H1 (cell line): ENCODE measurements around the gene SPAG16. TPM values are rescaled to one million over a fixed set of nuclear protein-coding genes. Genes with fewer than 3 reads are reported as not detected.

Experiments used
- CTCF ChIA-PET: fragments of 300-600 bp; sonication (Branson Sonifier 250); formaldehyde crosslinking; loops from one replicate; lab custom pipeline; 2021; ENCODE audit not compliant: partially characterized antibody; lab: Charles Lee
- POLR2A ChIA-PET: fragments of 300-600 bp; sonication (Branson Sonifier 250); formaldehyde crosslinking; loops from one replicate; lab custom pipeline; 2021; ENCODE audit warnings: inconsistent platforms; ENCODE audit not compliant: partially characterized antibody; lab: Charles Lee
- DNase-seq, 2 experiments: peaks; one replicate each; pipeline versions ENCODE4 v3.0.0 to v3.0.0-alpha.2; 2010 to 2022; ENCODE audit warnings: low spot score in 2 of 2, low read depth in 1 of 2, mixed read lengths in 1 of 2
- FAIRE-seq: peaks from 2 replicates; lab custom pipeline; 2011; peaks lifted over from hg19 to GRCh38; lab: Jason Lieb, UNC
- H2AFZ ChIP-seq: 2 replicates; pipeline ENCODE4 v1.8.1; 2012; ENCODE audit warnings: low read length, inconsistent platforms
- H2AK5ac ChIP-seq: 2 replicates; pipeline ENCODE4 v1.6.1; 2013; ENCODE audit warnings: low read depth, low read length
- H2BK120ac ChIP-seq: replicated peaks from 2 replicates; pipeline ENCODE3; 2013; ENCODE audit warnings: low read depth, low read length, inconsistent platforms
- H2BK12ac ChIP-seq: 2 replicates; pipeline ENCODE4 v1.6.1; 2013; ENCODE audit warnings: low read depth, low read length
- H2BK15ac ChIP-seq: 2 replicates; pipeline ENCODE4 v1.6.1; 2013; ENCODE audit warnings: low read length
- H2BK20ac ChIP-seq: 2 replicates; pipeline ENCODE4 v1.6.1; 2013; ENCODE audit warnings: low read length
- H2BK5ac ChIP-seq: 2 replicates; pipeline ENCODE4 v1.6.1; 2013; ENCODE audit warnings: low read depth, low read length
- H3K14ac ChIP-seq: 2 replicates; pipeline ENCODE4 v1.6.1; 2013; ENCODE audit warnings: inconsistent platforms; ENCODE audit not compliant: insufficient read length
- H3K18ac ChIP-seq: 2 replicates; pipeline ENCODE4 v1.6.1; 2013; ENCODE audit warnings: low read length; ENCODE audit errors: extremely low read depth
- H3K23ac ChIP-seq: 2 replicates; pipeline ENCODE4 v1.6.1; 2013; ENCODE audit warnings: inconsistent platforms; ENCODE audit not compliant: insufficient read length
- H3K23me2 ChIP-seq: 2 replicates; pipeline ENCODE4 v1.6.1; 2013; ENCODE audit warnings: low read depth, low read length
- H3K27ac ChIP-seq: 2 replicates; pipeline ENCODE4 v1.6.1; 2011; ENCODE audit warnings: low read depth, low read length, inconsistent platforms
- H3K27me3 ChIP-seq, 4 experiments: replicated peaks in 1 of 4; 1 replicate in 1 of 4; 2 replicates in 3 of 4; pipeline versions ENCODE4 v1.6.1 to v1.8.1; 2011 to 2013; ENCODE audit warnings: low read length in 3 of 4, mild to moderate bottlenecking in 3 of 4, inconsistent platforms in 2 of 4, mixed read lengths in 2 of 4, moderate library complexity in 1 of 4; ENCODE audit not compliant: control insufficient read depth in 3 of 4, insufficient read depth in 3 of 4; ENCODE audit errors: extremely low read depth in 1 of 4
- H3K36me3 ChIP-seq, 4 experiments: 2 replicates each; pipeline versions ENCODE4 v1.6.1 to v1.8.1; 2011 to 2013; ENCODE audit warnings: mild to moderate bottlenecking in 4 of 4, low read length in 3 of 4, moderate library complexity in 2 of 4, control low read depth in 1 of 4, inconsistent platforms in 1 of 4; ENCODE audit not compliant: insufficient read depth in 4 of 4, control insufficient read depth in 2 of 4
- H3K4ac ChIP-seq: replicated peaks from 2 replicates; pipeline ENCODE3; 2013; ENCODE audit warnings: low read length, low read depth, mixed read lengths, inconsistent platforms; ENCODE audit not compliant: insufficient read length
- H3K4me1 ChIP-seq, 4 experiments: replicated peaks in 1 of 4; 1 replicate in 1 of 4; 2 replicates in 3 of 4; pipeline versions ENCODE4 v1.6.1 to v1.8.1; 2011 to 2013; ENCODE audit warnings: low read length in 3 of 4, inconsistent platforms in 2 of 4, mixed read lengths in 1 of 4; ENCODE audit not compliant: insufficient read depth in 4 of 4, control insufficient read depth in 3 of 4
- H3K4me2 ChIP-seq, 2 experiments: 2 replicates each; pipeline versions ENCODE4 v1.6.1 to v1.8.1; 2011 to 2013; ENCODE audit warnings: low read depth in 2 of 2, low read length in 2 of 2, control low read depth in 1 of 2, inconsistent platforms in 1 of 2, mild to moderate bottlenecking in 1 of 2; ENCODE audit not compliant: insufficient read depth in 1 of 2
- H3K4me3 ChIP-seq, 4 experiments: fragments of 200-600, 300-600 bp in 1 of 4; sonication (generic), shearing (Covaris generic), sonication (Bioruptor Twin) in 1 of 4; 2 replicates each; pipeline versions ENCODE4 v1.5.1 to v1.8.1; 2011 to 2016; ENCODE audit warnings: low read length in 4 of 4, low read depth in 3 of 4, control low read depth in 2 of 4, inconsistent platforms in 2 of 4, mild to moderate bottlenecking in 2 of 4, mixed read lengths in 1 of 4, moderate library complexity in 1 of 4; ENCODE audit not compliant: insufficient read depth in 2 of 4; ENCODE audit errors: extremely low read depth in 1 of 4
- H3K56ac ChIP-seq: replicated peaks from 2 replicates; pipeline ENCODE3; 2013; ENCODE audit warnings: low read depth, mild to moderate bottlenecking, mixed read lengths, low read length, inconsistent platforms; ENCODE audit not compliant: insufficient read length
- H3K79me1 ChIP-seq: 2 replicates; pipeline ENCODE4 v1.6.1; 2013; ENCODE audit warnings: low read depth, low read length, control low read depth
- H3K79me2 ChIP-seq, 2 experiments: 2 replicates each; pipeline versions ENCODE4 v1.6.1 to v1.8.1; 2012 to 2013; ENCODE audit warnings: low read length in 2 of 2, mild to moderate bottlenecking in 2 of 2, inconsistent platforms in 1 of 2; ENCODE audit not compliant: insufficient read depth in 2 of 2, control insufficient read depth in 1 of 2
- H3K9ac ChIP-seq, 4 experiments: replicated peaks in 1 of 4; 1 replicate in 1 of 4; 2 replicates in 3 of 4; pipeline versions ENCODE4 v1.6.1 to v1.8.1; 2011 to 2013; ENCODE audit warnings: low read depth in 3 of 4, low read length in 3 of 4, control low read depth in 2 of 4, mild to moderate bottlenecking in 2 of 4, moderate library complexity in 2 of 4, inconsistent platforms in 1 of 4; ENCODE audit errors: extremely low read depth in 1 of 4
- H3K9me3 ChIP-seq, 2 experiments: 2 replicates each; pipeline versions ENCODE4 v1.6.1 to v1.8.1; 2012 to 2013; ENCODE audit warnings: mild to moderate bottlenecking in 2 of 2, moderate library complexity in 2 of 2, control low read depth in 1 of 2, inconsistent platforms in 1 of 2, low read depth in 1 of 2, low read length in 1 of 2, mixed read lengths in 1 of 2; ENCODE audit not compliant: insufficient read depth in 2 of 2
- H4K20me1 ChIP-seq, 2 experiments: replicated peaks in 1 of 2; 2 replicates each; pipeline versions ENCODE3 to v1.8.1; 2011 to 2013; ENCODE audit warnings: inconsistent platforms in 2 of 2, low read length in 2 of 2, mild to moderate bottlenecking in 1 of 2; ENCODE audit not compliant: insufficient read depth in 2 of 2, control insufficient read depth in 1 of 2
- H4K5ac ChIP-seq: 2 replicates; pipeline ENCODE4 v1.6.1; 2013; ENCODE audit warnings: low read length, low read depth, mixed read lengths, inconsistent platforms; ENCODE audit not compliant: insufficient read length
- H4K8ac ChIP-seq: 2 replicates; pipeline ENCODE4 v1.8.0; 2013; ENCODE audit warnings: mild to moderate bottlenecking, moderate library complexity, low read length, inconsistent platforms; ENCODE audit not compliant: insufficient read depth; ENCODE audit errors: extremely low read depth
- H4K91ac ChIP-seq: replicated peaks from 2 replicates; pipeline ENCODE3; 2013; ENCODE audit warnings: low read length, mixed read lengths, inconsistent platforms; ENCODE audit not compliant: insufficient read length
- BACH1 ChIP-seq: IDR thresholded peaks from 2 replicates; pipeline ENCODE4 v1.6.1; 2012; ENCODE audit warnings: low read length, improper control_type of control experiment
- CBX5 ChIP-seq: fragments of 300-800, 300-1000 bp; sonication (generic); IDR thresholded peaks from 2 replicates; pipeline ENCODE4 v1.7.1; 2016; ENCODE audit warnings: antibody characterized with exemption, low read length, low read depth
- JUN ChIP-seq: IDR thresholded peaks from 2 replicates; pipeline ENCODE4 v1.6.1; 2011; ENCODE audit warnings: low read depth, mild to moderate bottlenecking, improper control_type of control experiment, low read length
- NRF1 ChIP-seq: IDR thresholded peaks from 2 replicates; pipeline ENCODE4 v1.6.1; 2011; ENCODE audit warnings: mild to moderate bottlenecking, low read depth, low read length, improper control_type of control experiment
- RAD21 ChIP-seq, 2 experiments: IDR thresholded peaks in 1 of 2; conservative IDR thresholded peaks in 1 of 2; 2 replicates each; pipeline ENCODE4 v1.6.1; 2011; ENCODE audit warnings: low read depth in 2 of 2, low read length in 2 of 2, improper control_type of control experiment in 1 of 2, inconsistent platforms in 1 of 2, mild to moderate bottlenecking in 1 of 2, moderate library complexity in 1 of 2
- RFX5 ChIP-seq: IDR thresholded peaks from 2 replicates; pipeline ENCODE4 v1.6.1; 2011; ENCODE audit warnings: low read depth, low read length, improper control_type of control experiment, borderline replicate concordance
- SP4 ChIP-seq: IDR thresholded peaks from 2 replicates; pipeline ENCODE4 v1.6.1; 2012; ENCODE audit warnings: low read length, inconsistent platforms
- TAF1 ChIP-seq: IDR thresholded peaks from 2 replicates; pipeline ENCODE4 v1.6.1; 2011; ENCODE audit warnings: mild to moderate bottlenecking, low read depth, low read length
- YY1 ChIP-seq: IDR thresholded peaks from 2 replicates; pipeline ENCODE4 v1.6.1; 2011; ENCODE audit warnings: low read depth, mild to moderate bottlenecking, low read length
- polyA plus RNA-seq, 7 experiments: library from polyadenylated mRNA; depleted of rRNA in 3 of 7; stranded (reverse) in 5 of 7; unstranded in 2 of 7; fragments of >200 nt in 5 of 7; fragments of 200-250 nt in 2 of 7; gene quantifications; 1 replicate in 5 of 7; 2 replicates in 1 of 7; 4 replicates in 1 of 7; pipeline versions ENCODE4 v1.2.1 to v1.2.3, GENCODE V29; 2011 to 2013; ENCODE audit warnings: missing spikeins in 2 of 7, mixed read lengths in 2 of 7
- total RNA-seq: library from RNA; stranded (reverse); fragmentation: NEBNext Ultra II Directional; extraction: Animal tissue kit (Norgen Biotek cat#: 25700); gene quantifications from 2 replicates; pipeline ENCODE4 v1.2.1, GENCODE V29; 2021

SPAG16 gene
- total and polyA plus RNA-seq, 2 of the 8 experiments (the other 6 are each of a cell fraction or from before 2014, with no cell fraction given): 6.0 to 14.9 TPM

- no peak overlapping the region for H2BK15ac ChIP-seq
- H2BK20ac ChIP-seq: no peak overlapping the region
- no peak overlapping the region for H2BK120ac ChIP-seq
- TF ChIP-seq TAF1 (no peak), RAD21 (IDR thresholded peaks at IDR 0.05 in 1 of 2, conservative IDR thresholded peaks at IDR 0.05 in 1 of 2; ENCODE audit: low read depth in 2 of 2, low read length in 2 of 2) (peak in 1 of 2 experiments; percentile 21; a peak in 2 of 4 replicates), RFX5 (no peak), SP4 (no peak), YY1 (no peak), NRF1 (no peak), BACH1 (no peak), CBX5 (no peak), JUN (no peak)
- H3K23ac ChIP-seq: no peak overlapping the region
- H3K27me3 ChIP-seq: no peaks in the 10 kb centered on the region
- H3K23me2 ChIP-seq: no peaks in the 10 kb centered on the region
- no peak overlapping the region for H2BK12ac ChIP-seq
- H3K27ac ChIP-seq: no peak overlapping the region
- no peak overlapping the region for H3K4me3 ChIP-seq
- POLR2A ChIA-PET: no interaction called here
- no peak overlapping the region for H3K4me2 ChIP-seq
- H3K36me3 ChIP-seq: no peaks in the 10 kb centered on the region
- H3K79me1 ChIP-seq: no peaks in the 10 kb centered on the region
- no peak overlapping the region for H3K18ac ChIP-seq
- no peak for DNase-seq
- no peak overlapping the region for H4K8ac ChIP-seq
- no peaks in the 10 kb centered on the region for H4K20me1 ChIP-seq
- no peak overlapping the region for H4K5ac ChIP-seq
- H3K4ac ChIP-seq: no peak overlapping the region
- H3K4me1 ChIP-seq: no peaks in the 10 kb centered on the region
- H3K79me2 ChIP-seq: no peaks in the 10 kb centered on the region
- no peak overlapping the region for H4K91ac ChIP-seq
- H2AK5ac ChIP-seq: no peak overlapping the region
- H2BK5ac ChIP-seq: no peak overlapping the region
- no peak overlapping the region for H3K9ac ChIP-seq
- no peak for FAIRE-seq
- CTCF ChIA-PET: interaction anchor here (1.0 to 1.1 kb wide), 2 partner anchors 10 to 344 kb away, joined by 3 read pairs; no protein-coding TSS in a partner anchor
- H3K14ac ChIP-seq: no peak overlapping the region
- no peak overlapping the region for H2AFZ ChIP-seq
- H3K9me3 ChIP-seq: no peaks in the 10 kb centered on the region
- no peak overlapping the region for H3K56ac ChIP-seq
These were observed 205.8 kb downstream of the SPAG16 start for GRCh38 chr2:213490087-213490486.
